ENCODE data around the gene GP2.

GRCh38 chr16:20363191-20363590 lies 35.9 kb upstream of the GP2 start:
- no peak for TF ChIP-seq CTCF (IDR thresholded peaks at IDR 0.05)
- TF ChIP-seq EP300 (IDR thresholded peaks at IDR 0.05): no peak
